ENCODE measurements around the gene PIK3R3.

The PIK3R3 gene

DNA sequence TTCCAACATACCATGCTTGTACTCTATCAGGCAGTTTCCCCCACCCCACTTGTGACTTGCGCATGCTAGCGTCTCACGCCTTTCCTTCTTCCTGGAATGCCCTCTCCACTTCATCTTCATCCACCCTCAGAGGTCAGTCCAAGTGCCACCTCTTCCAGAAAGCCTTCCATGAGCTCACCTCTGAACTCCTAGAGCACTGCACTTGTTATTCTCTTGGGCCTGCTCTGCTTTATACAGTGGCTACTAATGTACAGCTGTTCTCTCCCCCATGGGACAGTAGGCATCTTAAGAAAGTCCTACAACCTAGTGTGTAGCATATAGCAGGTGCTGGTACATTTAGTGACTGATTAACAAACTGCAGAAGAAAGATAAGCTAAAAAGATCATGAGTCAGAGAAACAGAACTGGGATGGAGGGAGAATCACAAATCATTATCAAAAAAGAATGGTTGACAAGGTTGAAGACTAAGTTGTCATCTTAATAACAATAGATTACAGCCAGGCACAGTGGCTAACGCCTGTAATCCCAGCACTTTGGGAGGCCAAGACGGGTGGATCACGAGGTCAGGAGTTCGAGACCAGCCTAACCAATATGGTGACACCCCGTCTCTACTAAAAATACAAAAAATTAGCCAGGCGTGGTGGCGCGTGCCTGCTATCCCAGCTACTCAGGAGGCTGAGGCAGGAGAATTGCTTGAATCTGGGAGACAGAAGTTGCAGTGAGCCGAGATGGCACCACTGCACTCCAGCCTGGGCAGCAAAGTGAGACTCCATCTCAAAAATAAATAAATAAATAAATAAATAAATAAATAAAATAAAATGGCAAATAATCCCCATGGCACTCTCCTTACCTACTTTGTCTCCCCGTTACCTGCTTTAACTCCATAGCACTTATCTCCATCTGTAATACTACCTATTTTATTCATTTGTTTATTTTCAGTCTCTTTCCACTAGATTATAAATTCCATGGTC lies 26.2 kb upstream of the PIK3R3 start:
- no peak for DNase-seq

GRCh38 chr1:46157916-46158311 lies 25.5 kb upstream of the PIK3R3 start:
- no peak for DNase-seq

GRCh38 chr1:46153732-46154131 lies 21.3 kb upstream of the PIK3R3 start:
- DNase-seq = no peak

GRCh38 chr1:46153228-46153627 lies 20.8 kb upstream of the PIK3R3 start:
- no peak for DNase-seq

GRCh38 chr1:46152016-46152415 lies 19.6 kb upstream of the PIK3R3 start:
- no peak for DNase-seq

DNA sequence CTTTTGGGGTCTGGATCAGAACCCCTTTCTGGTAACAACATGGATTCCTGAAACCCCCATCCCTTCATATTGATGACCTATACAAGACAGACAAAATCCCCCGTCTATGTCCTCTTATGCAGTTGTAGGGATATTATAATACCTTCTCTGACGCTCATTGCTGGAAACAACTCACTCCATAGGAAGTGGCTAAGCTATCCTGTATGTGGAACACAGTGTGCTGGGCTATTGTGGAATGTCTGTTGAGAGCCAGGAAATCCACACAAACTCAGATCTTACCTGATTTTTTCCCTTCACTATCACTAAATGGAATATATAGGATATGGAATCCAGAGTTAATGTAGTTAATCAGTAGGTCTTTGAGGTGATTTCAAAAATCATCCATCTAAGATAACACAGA lies 17.7 kb upstream of the PIK3R3 start:
- DNase-seq = no peak

- DNase-seq = no peak
Measured at GRCh38 chr1:46148318-46148717, 15.9 kb upstream of the PIK3R3 start.

DNA sequence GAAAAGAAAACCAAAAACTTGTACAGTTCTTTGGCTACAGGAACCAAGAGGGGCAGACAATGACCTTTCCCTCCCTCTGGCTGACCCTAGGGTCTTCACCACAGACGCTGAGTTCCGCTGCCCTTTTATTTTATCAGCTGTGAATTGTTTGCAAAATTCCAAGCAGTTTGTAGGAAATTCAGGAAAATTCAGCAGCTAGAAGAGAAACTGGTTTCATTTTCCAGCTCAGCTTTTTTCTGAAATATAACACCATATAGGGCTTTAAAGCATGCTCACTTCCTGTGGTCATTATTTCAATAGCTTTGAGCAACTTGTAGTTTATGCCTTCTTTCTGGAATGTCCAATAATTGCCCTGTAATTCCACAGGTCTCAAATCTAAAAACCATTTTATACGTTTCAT lies 5.5 kb upstream of the PIK3R3 start:
- DNase-seq = no peak

- no peak for DNase-seq
Measured at GRCh38 chr1:46136711-46137110, 4.3 kb upstream of the PIK3R3 start.

GRCh38 chr1:46134660-46135331 lies 2.4 kb upstream of the PIK3R3 start:
- DNase-seq = peak in 1 of 51 donors; percentile 3

DNA sequence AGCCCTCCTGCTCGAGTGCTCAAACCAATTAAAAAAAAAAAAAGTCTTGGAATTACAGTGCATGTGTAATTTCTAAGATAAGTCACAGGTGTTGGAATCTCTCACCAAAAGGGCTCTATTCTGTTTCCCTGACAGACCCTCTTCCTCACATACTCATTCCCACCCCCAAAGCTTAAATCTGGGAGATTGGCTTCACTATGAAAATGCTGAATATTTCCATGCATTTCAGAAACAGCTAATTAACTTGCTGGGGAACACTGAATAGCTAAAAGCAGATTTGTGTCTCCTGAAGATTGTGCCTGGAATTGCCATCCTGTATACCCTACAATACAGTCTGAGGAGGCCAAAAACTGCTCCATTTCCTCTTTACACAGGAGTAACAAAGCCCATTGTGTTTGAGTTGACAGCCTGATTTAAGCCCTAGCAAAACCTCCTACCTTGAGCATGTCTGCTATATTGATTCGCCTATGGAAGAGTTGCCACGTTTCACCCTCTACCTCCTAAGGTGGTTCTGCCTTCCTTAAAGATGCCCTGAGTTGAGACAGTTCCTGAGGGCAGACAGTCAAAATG lies 1.4 kb upstream of the PIK3R3 start:
- no peak for DNase-seq

DNA sequence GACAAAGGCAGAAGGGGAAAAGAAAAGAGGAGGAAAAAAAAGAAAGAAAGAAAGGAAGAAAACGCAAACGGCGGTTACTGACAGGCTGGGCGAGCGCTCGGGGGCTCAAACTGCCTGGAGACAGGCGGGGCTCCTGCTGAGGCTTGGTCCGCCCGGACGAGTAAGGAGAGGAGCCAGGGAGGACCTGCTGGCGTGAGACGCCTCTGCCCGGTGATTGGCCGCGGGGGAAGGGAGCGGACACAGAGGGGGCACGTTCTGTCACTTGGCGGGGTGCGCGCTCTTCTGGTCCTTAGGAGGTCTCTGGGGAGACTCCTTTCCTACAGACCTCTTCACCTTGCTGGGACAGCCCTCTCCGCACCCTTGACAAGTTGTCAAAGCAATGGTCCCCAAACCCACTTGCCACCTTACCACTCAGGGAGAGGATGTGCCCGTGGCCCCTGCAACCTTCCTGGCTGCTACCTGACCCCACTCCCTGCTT lies 791 bp upstream of the PIK3R3 start:
- peak in 21 of 51 donors; percentile 37 to 94 (median 85) for DNase-seq

DNA sequence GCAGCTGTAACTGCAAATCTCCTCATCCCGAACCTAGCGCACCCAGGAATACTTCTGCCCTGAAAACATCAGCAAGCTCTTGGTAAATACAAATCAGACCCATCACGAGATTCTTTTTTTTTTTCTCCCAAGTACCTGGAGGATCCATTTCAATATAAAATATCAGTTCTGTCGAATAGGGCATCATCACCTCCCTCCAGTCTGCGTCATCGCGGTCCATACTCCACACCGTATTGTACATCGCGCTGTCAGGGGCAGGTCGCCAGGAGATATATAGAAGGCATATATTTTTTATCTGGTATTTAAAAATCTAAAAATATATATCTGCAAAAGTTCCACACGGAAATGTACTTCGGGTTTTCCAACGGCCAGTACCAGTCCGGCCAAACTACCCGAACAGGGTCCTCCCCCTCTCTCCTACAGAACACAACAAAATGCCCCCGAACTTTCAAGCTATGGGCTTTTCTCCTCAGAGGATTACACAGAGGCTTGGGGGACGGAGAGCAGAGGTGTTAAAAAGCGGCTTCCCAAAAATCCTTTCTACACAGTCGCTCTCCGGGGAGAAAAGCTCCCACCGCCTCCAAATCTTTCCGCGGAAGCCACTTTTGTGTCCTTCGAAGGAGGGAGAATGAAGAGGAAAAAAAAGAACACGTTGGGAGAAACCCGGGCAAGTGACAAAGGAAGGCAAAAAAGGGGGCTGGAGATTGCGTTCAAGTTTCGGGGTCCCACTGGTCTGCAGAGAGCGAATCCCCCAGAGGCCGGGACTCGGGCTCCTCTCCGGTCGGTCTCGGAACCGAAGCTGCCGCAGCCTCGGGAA lies 509 bp downstream of the PIK3R3 start:
- peak in 20 of 51 donors; percentile 2 to 76 (median 22) for DNase-seq

DNA sequence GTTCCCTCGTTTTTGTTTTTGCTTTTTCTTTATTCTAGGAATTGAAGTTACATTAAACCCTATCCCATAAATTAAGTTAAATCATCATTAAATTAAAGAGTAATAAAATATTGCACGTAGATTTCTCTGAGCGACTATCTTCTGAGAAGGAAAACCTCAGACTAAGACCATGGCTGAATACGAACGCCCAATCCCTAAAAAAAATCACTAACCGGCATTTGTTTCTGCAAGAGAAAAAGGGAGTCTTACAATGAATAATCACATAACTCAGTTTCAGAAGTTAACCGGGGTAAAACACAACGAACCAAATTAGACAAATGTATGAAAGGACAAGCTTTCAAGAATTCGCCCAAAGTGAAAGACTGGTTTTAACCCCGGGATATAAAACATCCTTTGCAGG lies 1.3 kb downstream of the PIK3R3 start:
- no peak for DNase-seq

- no peak for DNase-seq
Measured at GRCh38 chr1:46130606-46131005, 1.8 kb downstream of the PIK3R3 start.

- DNase-seq = no peak
Measured at GRCh38 chr1:46130121-46130520, 2.3 kb downstream of the PIK3R3 start.

- DNase-seq = no peak
Measured at GRCh38 chr1:46128344-46128743, 4.1 kb downstream of the PIK3R3 start.

- no peak for DNase-seq
Measured at GRCh38 chr1:46118856-46119255, 13.6 kb downstream of the PIK3R3 start.

- no peak for DNase-seq
Measured at GRCh38 chr1:46117810-46118494, 14.5 kb downstream of the PIK3R3 start.

DNA sequence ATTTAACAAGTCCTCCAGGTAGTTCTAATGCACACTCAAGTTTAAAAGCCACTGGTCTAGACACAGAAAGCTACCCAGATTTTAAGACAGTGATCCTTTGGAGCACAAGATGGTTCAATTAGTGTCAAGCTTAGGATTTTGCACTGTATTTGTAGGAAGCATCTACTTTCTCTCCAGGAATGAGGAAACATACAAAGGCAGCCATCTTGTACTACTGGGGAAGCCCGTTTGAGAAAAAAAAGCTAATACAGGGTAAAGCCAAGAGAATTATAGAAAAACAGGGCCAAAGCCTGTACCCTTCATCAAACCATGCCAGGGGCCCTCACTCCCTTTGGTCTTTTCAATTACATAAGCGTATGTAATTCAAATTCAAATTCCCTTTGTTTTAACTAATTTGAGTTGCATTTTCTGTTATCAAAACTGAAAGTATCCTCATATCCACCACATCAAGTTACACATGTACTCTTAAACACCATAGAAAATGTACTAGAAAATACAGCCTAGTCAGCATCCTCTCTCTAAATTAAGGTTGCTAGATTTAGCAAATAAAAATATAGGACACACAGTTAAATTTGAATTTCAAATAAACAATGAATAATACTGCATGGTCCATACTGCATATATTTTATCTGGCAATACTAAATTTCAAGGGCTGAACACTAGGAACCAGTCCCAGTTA lies 17.4 kb downstream of the PIK3R3 start:
- DNase-seq = no peak
